ENCODE measurements around the gene UPF1.
A peak's percentile ranks its signal among the peaks of the same experiment; 100 is the strongest.

Gene UPF1

GRCh38 chr19:18863843-18864362 is 32.1 kb downstream of the UPF1 start:
- no peaks in the 10 kb centered on the region for H3K27me3 ChIP-seq (ENCODE audit: control insufficient read depth, insufficient read depth, low read length)
- no peaks in the 10 kb centered on the region for H3K9me3 ChIP-seq (ENCODE audit: control insufficient read depth, insufficient read depth, low read length)
- no peak overlapping the region for H3K9ac ChIP-seq (ENCODE audit: low read depth, low read length)
- peaks cover 76% of the 10 kb centered on the region for H3K36me3 ChIP-seq (ENCODE audit: control insufficient read depth, insufficient read depth, low read length)
- no peak overlapping the region for H3K4me3 ChIP-seq (ENCODE audit: low read depth, low read length)
- H3K4me1 ChIP-seq (ENCODE audit: control insufficient read depth, insufficient read depth, low read length) = no peaks in the 10 kb centered on the region

DNA sequence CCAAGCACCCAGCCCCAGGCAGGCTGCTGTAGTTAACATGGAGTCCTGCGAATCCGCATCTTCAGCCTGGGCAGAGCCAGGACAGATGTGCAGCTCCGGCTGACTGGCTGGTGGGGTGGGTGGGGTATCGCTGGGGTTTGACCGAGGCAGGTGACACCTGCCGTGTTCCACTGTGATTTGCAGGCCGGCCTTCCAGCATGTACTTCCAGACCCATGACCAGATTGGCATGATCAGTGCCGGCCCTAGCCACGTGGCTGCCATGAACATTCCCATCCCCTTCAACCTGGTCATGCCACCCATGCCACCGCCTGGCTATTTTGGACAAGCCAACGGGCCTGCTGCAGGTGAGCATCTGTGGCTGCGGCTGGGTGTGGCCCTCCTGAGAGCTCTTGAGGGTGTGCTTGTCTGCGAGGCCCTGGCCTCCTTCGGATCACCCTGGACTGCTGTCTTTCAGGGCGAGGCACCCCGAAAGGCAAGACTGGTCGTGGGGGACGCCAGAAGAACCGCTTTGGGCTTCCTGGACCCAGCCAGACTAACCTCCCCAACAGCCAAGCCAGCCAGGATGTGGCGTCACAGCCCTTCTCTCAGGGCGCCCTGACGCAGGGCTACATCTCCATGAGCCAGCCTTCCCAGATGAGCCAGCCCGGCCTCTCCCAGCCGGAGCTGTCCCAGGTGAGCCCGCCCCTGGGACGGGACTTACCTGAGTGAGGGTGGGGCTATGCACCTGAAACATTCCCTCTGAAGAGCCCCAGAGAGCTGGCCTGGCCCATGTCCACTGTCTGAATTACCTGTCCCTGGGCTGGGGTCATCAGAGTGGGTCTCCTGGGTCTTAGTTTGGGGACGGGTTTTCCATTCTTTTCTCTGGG is 33.6 kb downstream of the UPF1 start:
- Histone ChIP-seq H3K4me1 (ENCODE audit: control insufficient read depth, insufficient read depth, low read length) (no peaks in the 10 kb centered on the region), H3K27me3 (ENCODE audit: control insufficient read depth, insufficient read depth, low read length) (no peaks in the 10 kb centered on the region), H3K36me3 (ENCODE audit: control insufficient read depth, insufficient read depth, low read length) (peaks cover 63% of the 10 kb centered on the region), H3K4me3 (ENCODE audit: low read depth, low read length) (no peak overlapping the region), H3K9ac (ENCODE audit: low read depth, low read length) (no peak overlapping the region), H3K9me3 (ENCODE audit: control insufficient read depth, insufficient read depth, low read length) (no peaks in the 10 kb centered on the region)

GRCh38 chr19:18865973-18866799 is 34.4 kb downstream of the UPF1 start:
- H3K4me1 ChIP-seq (ENCODE audit: control insufficient read depth, insufficient read depth, low read length) = no peaks in the 10 kb centered on the region
- no peak overlapping the region for H3K4me3 ChIP-seq (ENCODE audit: low read depth, low read length)
- H3K27me3 ChIP-seq (ENCODE audit: control insufficient read depth, insufficient read depth, low read length) = no peaks in the 10 kb centered on the region
- H3K36me3 ChIP-seq (ENCODE audit: control insufficient read depth, insufficient read depth, low read length) = peaks cover 54% of the 10 kb centered on the region
- H3K9me3 ChIP-seq (ENCODE audit: control insufficient read depth, insufficient read depth, low read length) = no peaks in the 10 kb centered on the region
- H3K9ac ChIP-seq (ENCODE audit: low read depth, low read length) = no peak overlapping the region

DNA sequence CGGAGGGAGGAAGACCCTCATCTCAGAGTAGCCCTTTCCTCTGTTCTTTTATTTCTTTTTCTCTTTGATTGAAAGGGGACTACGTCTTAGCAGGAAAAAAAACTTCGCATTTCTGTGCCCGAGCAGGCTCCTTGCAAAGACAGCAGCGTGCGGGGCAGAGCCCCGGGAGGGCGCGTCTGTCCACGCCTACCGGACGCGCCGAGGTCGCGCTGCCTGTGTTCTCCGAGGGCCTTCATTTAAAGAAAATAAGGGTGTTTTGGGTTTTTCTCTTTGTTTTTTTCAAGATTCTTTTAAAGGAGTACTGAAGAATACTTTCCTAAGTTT is 35.0 kb downstream of the UPF1 start:
- Histone ChIP-seq H3K36me3 (ENCODE audit: control insufficient read depth, insufficient read depth, low read length) (peaks cover 49% of the 10 kb centered on the region), H3K27me3 (ENCODE audit: control insufficient read depth, insufficient read depth, low read length) (no peaks in the 10 kb centered on the region), H3K9ac (ENCODE audit: low read depth, low read length) (no peak overlapping the region), H3K9me3 (ENCODE audit: control insufficient read depth, insufficient read depth, low read length) (no peaks in the 10 kb centered on the region), H3K4me3 (ENCODE audit: low read depth, low read length) (no peak overlapping the region), H3K4me1 (ENCODE audit: control insufficient read depth, insufficient read depth, low read length) (no peaks in the 10 kb centered on the region)

DNA sequence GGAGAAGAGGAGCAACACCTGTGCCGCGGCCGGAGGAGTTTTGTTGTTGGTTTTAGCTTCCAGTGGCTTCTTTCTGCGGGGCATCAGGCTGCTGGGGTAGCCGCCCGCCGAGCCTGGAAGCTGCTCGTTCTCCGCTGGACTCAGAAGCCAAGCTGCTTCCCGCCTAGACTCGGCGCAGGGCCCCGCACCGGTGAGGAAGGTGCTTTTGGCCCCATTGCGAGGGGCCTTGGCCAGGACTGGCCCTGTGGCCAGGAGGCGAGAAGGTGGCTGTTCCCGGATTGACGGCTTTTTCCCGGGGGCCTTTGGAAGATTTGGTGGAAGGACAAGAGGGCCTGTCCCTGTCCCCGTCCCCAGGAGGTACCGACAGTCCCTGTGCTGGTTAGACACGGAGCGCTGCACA is 35.4 kb downstream of the UPF1 start:
- no peaks in the 10 kb centered on the region for H3K9me3 ChIP-seq (ENCODE audit: control insufficient read depth, insufficient read depth, low read length)
- H3K36me3 ChIP-seq (ENCODE audit: control insufficient read depth, insufficient read depth, low read length) = peaks cover 45% of the 10 kb centered on the region
- no peaks in the 10 kb centered on the region for H3K4me1 ChIP-seq (ENCODE audit: control insufficient read depth, insufficient read depth, low read length)
- H3K4me3 ChIP-seq (ENCODE audit: low read depth, low read length) = no peak overlapping the region
- no peak overlapping the region for H3K9ac ChIP-seq (ENCODE audit: low read depth, low read length)
- no peaks in the 10 kb centered on the region for H3K27me3 ChIP-seq (ENCODE audit: control insufficient read depth, insufficient read depth, low read length)

DNA sequence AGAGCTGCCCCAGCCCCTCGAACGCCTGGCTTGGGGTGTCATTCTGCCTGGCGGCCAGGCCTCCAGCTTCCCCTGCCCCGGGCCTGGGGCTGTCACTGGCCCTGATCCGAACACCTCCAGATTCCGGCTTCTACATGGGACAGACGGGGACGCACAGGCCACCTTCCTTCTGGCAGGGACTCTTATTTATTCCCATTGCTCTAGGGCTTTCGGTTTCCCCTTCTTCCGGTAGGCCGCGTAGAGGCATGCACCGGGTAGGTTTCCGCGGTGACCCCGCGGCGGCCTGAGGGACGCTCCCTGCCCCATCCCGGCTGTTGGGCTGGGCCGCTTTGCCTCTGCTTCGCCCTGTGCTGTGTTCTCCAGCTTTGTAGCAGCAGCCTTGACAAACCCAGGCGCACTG is 36.0 kb downstream of the UPF1 start:
- no peaks in the 10 kb centered on the region for H3K4me1 ChIP-seq (ENCODE audit: control insufficient read depth, insufficient read depth, low read length)
- no peak overlapping the region for H3K4me3 ChIP-seq (ENCODE audit: low read depth, low read length)
- peak overlapping the region; percentile 24 for H3K9ac ChIP-seq (ENCODE audit: low read depth, low read length)
- H3K36me3 ChIP-seq (ENCODE audit: control insufficient read depth, insufficient read depth, low read length) = peaks cover 41% of the 10 kb centered on the region
- no peaks in the 10 kb centered on the region for H3K27me3 ChIP-seq (ENCODE audit: control insufficient read depth, insufficient read depth, low read length)
- no peaks in the 10 kb centered on the region for H3K9me3 ChIP-seq (ENCODE audit: control insufficient read depth, insufficient read depth, low read length)

GRCh38 chr19:18868380-18869022 is 36.7 kb downstream of the UPF1 start:
- peak overlapping the region; percentile 24 for H3K9ac ChIP-seq (ENCODE audit: low read depth, low read length)
- no peaks in the 10 kb centered on the region for H3K27me3 ChIP-seq (ENCODE audit: control insufficient read depth, insufficient read depth, low read length)

DNA sequence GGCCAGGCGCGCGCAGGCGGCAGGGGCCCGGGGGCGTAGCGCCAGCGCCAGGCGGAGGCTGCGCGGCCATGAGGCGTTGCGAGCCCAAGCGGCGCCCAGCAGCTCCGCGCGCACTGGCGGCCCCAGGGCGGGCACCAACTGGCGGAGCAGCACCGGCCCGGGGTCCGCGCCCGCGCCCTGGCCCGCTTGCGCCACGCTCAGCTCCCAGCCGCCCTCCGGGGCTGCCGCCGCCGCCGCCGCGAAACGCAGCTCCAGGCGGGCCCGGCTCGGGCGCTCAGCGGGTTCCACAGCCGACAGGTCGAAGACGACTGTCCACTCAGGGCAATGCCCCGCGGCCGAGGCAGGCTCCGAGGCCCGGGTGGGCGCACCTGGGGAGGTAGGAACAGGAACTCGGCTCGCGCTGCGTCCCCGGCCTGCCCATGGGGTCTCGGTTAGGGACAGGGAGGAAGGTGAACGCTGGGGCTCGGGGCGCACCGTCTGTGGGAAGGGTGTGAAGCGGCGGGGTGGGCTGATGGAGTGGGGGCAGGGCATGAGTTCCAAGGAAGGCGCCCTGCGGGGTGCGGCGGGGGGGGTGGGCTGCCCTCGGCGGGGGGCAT is 37.4 kb downstream of the UPF1 start:
- Histone ChIP-seq H3K9ac (ENCODE audit: low read depth, low read length) (no peak overlapping the region), H3K36me3 (ENCODE audit: control insufficient read depth, insufficient read depth, low read length) (peaks cover 27% of the 10 kb centered on the region), H3K27me3 (ENCODE audit: control insufficient read depth, insufficient read depth, low read length) (no peaks in the 10 kb centered on the region), H3K4me1 (ENCODE audit: control insufficient read depth, insufficient read depth, low read length) (no peaks in the 10 kb centered on the region), H3K9me3 (ENCODE audit: control insufficient read depth, insufficient read depth, low read length) (no peaks in the 10 kb centered on the region), H3K4me3 (ENCODE audit: low read depth, low read length) (no peak overlapping the region)

More at GRCh38 chr19:18868380-18869022, 36.7 kb downstream of the UPF1 start:
- Histone ChIP-seq H3K4me3 (ENCODE audit: low read depth, low read length) (no peak overlapping the region), H3K36me3 (ENCODE audit: control insufficient read depth, insufficient read depth, low read length) (peaks cover 33% of the 10 kb centered on the region), H3K4me1 (ENCODE audit: control insufficient read depth, insufficient read depth, low read length) (no peaks in the 10 kb centered on the region), H3K9me3 (ENCODE audit: control insufficient read depth, insufficient read depth, low read length) (no peaks in the 10 kb centered on the region)

- H3K4me3 ChIP-seq (ENCODE audit: low read depth, low read length) = no peak overlapping the region
- no peaks in the 10 kb centered on the region for H3K4me1 ChIP-seq (ENCODE audit: control insufficient read depth, insufficient read depth, low read length)
- no peak overlapping the region for H3K9ac ChIP-seq (ENCODE audit: low read depth, low read length)
- H3K9me3 ChIP-seq (ENCODE audit: control insufficient read depth, insufficient read depth, low read length) = no peaks in the 10 kb centered on the region
- peaks cover 24% of the 10 kb centered on the region for H3K36me3 ChIP-seq (ENCODE audit: control insufficient read depth, insufficient read depth, low read length)
- no peaks in the 10 kb centered on the region for H3K27me3 ChIP-seq (ENCODE audit: control insufficient read depth, insufficient read depth, low read length)
Observed at GRCh38 chr19:18869781-18870530, 38.2 kb downstream of the UPF1 start.

DNA sequence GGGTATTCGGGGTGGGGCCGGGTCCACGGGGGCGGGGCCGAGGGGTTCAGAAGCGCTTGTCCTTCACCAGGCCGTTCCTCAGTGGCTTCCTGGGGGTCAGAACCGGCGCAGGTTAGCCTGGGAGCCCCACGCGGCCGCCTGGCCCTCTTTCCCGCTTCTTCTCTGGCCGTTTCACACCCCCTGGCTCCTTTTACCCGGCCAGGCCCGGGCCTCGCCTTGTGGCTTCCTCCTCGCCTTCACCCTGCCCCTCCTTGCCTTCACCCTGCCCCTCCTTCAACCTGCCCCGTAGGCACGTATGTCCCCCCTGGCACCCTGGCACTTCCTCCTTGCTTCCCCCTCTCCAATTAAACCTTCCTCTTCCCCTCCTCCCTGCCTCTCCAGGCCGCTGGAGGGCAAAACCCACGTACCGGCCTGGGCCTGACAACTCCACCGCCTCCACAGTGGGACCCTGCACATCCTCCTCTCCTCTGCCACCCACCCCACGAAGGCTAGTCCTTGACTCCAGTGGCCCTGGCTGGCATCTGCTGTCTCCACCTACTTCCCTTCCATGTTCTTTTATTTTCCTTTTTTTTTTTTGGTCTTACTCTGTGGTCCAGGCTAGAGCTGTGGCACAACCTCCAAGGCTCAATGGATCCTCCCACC is 38.9 kb downstream of the UPF1 start:
- Histone ChIP-seq H3K4me1 (ENCODE audit: control insufficient read depth, insufficient read depth, low read length) (no peaks in the 10 kb centered on the region), H3K9ac (ENCODE audit: low read depth, low read length) (no peak overlapping the region), H3K36me3 (ENCODE audit: control insufficient read depth, insufficient read depth, low read length) (peaks cover 17% of the 10 kb centered on the region), H3K9me3 (ENCODE audit: control insufficient read depth, insufficient read depth, low read length) (no peaks in the 10 kb centered on the region), H3K27me3 (ENCODE audit: control insufficient read depth, insufficient read depth, low read length) (no peaks in the 10 kb centered on the region), H3K4me3 (ENCODE audit: low read depth, low read length) (no peak overlapping the region)
